ENCODE measurements around the gene RARRES1.

- TF ChIP-seq NR3C1 (CRISPR knock-in tag; conservative IDR thresholded peaks at IDR 0.05; ENCODE audit: low read depth) (no peak), CTCF (IDR thresholded peaks at IDR 0.05) (no peak), ATF1 (CRISPR knock-in tag; IDR thresholded peaks at IDR 0.05) (no peak), CREM (CRISPR knock-in tag; IDR thresholded peaks at IDR 0.05) (no peak), E2F1 (CRISPR knock-in tag; IDR thresholded peaks at IDR 0.05) (no peak), FOXJ3 (CRISPR knock-in tag; IDR thresholded peaks at IDR 0.05; ENCODE audit: borderline replicate concordance) (no peak), MAX (CRISPR knock-in tag; IDR thresholded peaks at IDR 0.05) (no peak), MXD4 (CRISPR knock-in tag; IDR thresholded peaks at IDR 0.05; ENCODE audit: borderline replicate concordance) (no peak), E2F4 (CRISPR knock-in tag; IDR thresholded peaks at IDR 0.05; ENCODE audit: borderline replicate concordance, low read depth) (no peak), USF2 (CRISPR knock-in tag; IDR thresholded peaks at IDR 0.05) (no peak), CBFB (CRISPR knock-in tag; IDR thresholded peaks at IDR 0.05; ENCODE audit: low read depth) (no peak)
These were observed 6.4 kb upstream of the RARRES1 start for GRCh38 chr3:158738653-158739052.
